ENCODE results near the gene OR10A5. TPM values are rescaled to one million over a fixed set of nuclear protein-coding genes. Genes with fewer than 3 reads are reported as not detected.
"Not testable (repeated sequence)": the region's sequence is repeated elsewhere in the genome, so short reads cannot be mapped to it uniquely, and the experiment has no call there.

The OR10A5 gene
- polyA plus RNA-seq, 3 donors, result not detected

GRCh38 chr11:6875761-6876160 lies 30.3 kb downstream of the OR10A5 start:
- DNase-seq (ENCODE audit: low read depth in 3 of 3, low spot score in 2 of 3), result no peak

DNA sequence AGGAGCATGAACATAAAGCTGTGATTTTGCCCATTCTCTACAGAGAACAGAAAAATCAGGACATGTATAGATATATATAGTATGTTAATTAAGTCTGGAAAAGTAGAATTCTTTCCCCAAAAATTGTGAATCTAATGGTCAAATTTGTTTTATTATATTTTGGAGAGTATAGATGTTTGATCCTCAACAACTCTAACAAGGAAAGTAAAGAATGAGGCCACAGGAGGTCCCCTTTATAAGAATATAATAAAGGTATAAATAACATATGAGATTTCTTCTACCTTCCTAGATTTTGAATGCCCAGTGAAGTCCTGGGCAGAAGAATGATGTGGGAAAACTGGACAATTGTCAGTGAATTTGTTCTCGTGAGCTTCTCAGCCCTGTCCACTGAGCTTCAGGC lies 30.8 kb downstream of the OR10A5 start, which contains the start of gene OR10A4:
Gene OR10A4, plus strand, starts transcription at position 301 of the 400 bp plus-strand sequence. Its CDS starts 23 bp downstream, at position 324.
- DNase-seq (ENCODE audit: low read depth in 3 of 3, low spot score in 2 of 3), result no peak

DNA sequence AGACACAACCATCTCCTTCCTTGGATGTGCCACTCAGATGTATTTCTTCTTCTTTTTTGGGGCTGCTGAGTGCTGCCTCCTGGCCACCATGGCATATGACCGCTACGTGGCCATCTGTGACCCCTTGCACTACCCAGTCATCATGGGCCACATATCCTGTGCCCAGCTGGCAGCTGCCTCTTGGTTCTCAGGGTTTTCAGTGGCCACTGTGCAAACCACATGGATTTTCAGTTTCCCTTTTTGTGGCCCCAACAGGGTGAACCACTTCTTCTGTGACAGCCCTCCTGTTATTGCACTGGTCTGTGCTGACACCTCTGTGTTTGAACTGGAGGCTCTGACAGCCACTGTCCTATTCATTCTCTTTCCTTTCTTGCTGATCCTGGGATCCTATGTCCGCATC lies 31.4 kb downstream of the OR10A5 start:
- DNase-seq (ENCODE audit: low read depth in 3 of 3, low spot score in 2 of 3), result no peak

DNA sequence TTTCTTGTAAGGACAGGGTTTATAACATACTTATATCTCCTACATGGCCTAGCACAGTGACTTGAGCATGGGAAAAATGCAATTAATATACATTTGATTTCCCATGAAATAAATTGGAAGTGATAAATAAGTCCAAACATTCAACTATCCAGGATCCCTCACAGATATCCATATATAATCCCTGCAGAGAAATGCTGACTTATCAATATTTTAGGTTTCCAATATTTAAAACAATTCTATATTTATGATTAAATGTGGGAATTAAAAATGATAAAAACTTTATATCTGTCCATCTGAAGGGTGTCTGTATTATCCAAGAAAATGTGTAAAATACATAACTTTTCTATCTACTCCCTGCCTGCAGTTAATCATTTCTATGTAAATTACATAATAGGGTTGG lies 37.3 kb downstream of the OR10A5 start:
- no peak for DNase-seq (ENCODE audit: low read depth in 3 of 3, low spot score in 2 of 3)

DNA sequence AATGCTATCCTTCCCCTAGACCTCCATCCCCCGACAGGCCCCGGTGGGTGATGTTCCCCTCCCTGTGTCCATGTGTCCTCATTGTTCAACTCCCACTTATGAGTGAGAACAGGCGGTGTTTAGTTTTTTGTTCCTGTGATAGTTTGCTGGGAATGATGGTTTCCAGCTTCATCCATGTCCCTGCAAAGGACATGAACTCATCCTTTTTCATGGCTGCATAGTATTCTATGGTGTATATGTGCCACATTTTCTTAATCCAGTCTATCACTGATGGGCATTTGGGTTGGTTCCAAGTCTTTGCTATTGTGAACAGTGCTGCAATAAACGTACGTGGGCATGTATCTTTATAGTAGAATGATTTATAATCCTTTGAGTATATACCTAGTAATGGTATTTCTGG lies 42.2 kb downstream of the OR10A5 start:
- DNase-seq (ENCODE audit: low read depth in 3 of 3, low spot score in 2 of 3), result not testable (repeated sequence)

- DNase-seq (ENCODE audit: low read depth in 3 of 3, low spot score in 2 of 3), result no peak
Observed at GRCh38 chr11:6888830-6889229, 43.3 kb downstream of the OR10A5 start.

- DNase-seq (ENCODE audit: low read depth in 3 of 3, low spot score in 2 of 3), result no peak
Observed at GRCh38 chr11:6889835-6890234, 44.4 kb downstream of the OR10A5 start.

DNA sequence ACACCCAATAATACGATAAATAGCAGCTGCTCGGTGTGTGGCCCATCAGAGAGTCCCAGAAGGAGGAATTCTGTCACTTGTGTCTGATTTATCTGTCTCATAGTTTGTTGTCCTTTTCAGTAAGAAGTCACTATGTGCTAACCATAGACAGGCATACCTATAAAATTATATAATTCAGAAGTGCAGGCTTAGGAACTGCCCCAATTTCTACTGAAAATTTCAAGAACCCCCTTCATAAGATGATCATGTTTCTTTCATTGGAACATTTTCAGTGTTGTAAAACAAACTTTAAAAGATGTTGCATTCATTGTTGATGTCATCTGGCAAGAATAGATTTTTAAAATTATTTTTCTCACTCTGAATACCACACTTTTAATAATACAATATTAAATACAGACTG lies 46.9 kb downstream of the OR10A5 start, which contains the start of gene OR2D2:
Gene OR2D2, minus strand, starts transcription at position 101 of the 400 bp plus-strand sequence. Its CDS starts 0 bp downstream, at position 101.
- no peak for DNase-seq (ENCODE audit: low read depth in 3 of 3, low spot score in 2 of 3)

DNA sequence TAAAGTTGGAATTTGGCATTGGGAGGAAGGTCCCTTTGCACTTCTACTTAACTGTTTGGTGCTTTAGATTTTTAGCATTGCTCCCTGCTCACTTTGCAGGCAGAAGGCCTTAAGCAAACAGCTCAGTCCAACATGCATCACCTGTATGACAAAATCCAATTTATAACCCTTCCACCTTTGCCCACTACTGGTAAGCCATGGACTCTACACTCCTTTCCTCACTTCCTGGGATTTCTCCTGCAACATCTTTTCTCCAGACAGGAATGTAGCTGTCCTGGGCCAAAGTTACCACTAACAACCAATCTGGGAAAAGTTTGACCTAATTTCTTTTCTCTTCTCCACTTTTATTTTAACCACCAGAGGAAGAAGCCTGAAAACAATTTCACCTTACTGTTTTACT lies 48.6 kb downstream of the OR10A5 start:
- no peak for DNase-seq (ENCODE audit: low read depth in 3 of 3, low spot score in 2 of 3)

DNA sequence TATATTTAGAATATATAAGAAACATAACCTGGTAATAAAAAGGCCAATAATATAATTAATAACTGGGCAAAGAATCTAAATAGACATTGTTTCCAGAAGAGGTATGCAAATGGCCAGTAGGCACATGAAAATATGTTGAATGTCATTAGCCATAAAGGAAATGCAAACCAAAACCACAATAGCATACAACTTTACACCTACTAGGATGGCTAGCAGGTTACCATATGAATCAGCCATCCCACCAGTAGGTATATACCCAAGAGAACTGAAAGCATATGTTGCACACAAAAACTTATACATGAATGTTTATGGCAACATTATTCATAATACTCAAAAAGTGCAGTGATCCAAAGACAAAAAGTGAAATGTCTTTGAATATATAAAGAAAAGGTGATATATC lies 49.5 kb downstream of the OR10A5 start:
- DNase-seq (ENCODE audit: low read depth in 3 of 3, low spot score in 2 of 3), result no peak

Other genes starting within 250 kb of the OR10A5 start
- 10 to 100 TPM; 21.3 to 22.6 (median 21.6) TPM for gene RRP8, start 242.1 kb upstream of the OR10A5 start, polyA plus RNA-seq (ENCODE audit: insufficient read length in 3 of 3)
- 100 to 1,000 TPM; 144 to 167 (median 159) TPM for gene ILK, start 241.9 kb upstream of the OR10A5 start, polyA plus RNA-seq (ENCODE audit: insufficient read length in 3 of 3)
- 10 to 100 TPM; 66.4 to 92.9 (median 91.4) TPM for gene TAF10, start 233.5 kb upstream of the OR10A5 start, polyA plus RNA-seq (ENCODE audit: insufficient read length in 3 of 3)
- gene TPP1, start 226.3 kb upstream of the OR10A5 start, polyA plus RNA-seq (ENCODE audit: insufficient read length in 3 of 3), result 100 to 1,000 TPM; 111 to 131 (median 118) TPM
- 10 to 100 TPM; 27.8 to 31.1 (median 30.3) TPM for gene DCHS1, start 189.9 kb upstream of the OR10A5 start, polyA plus RNA-seq (ENCODE audit: insufficient read length in 3 of 3)
- 10 to 100 TPM; 68.3 to 81.6 (median 68.3) TPM for gene MRPL17, start 162.3 kb upstream of the OR10A5 start, polyA plus RNA-seq (ENCODE audit: insufficient read length in 3 of 3)
- under 1 TPM; 0.07 to 0.14 (median 0.10) TPM for gene OR2AG2, start 73.7 kb upstream of the OR10A5 start, polyA plus RNA-seq (ENCODE audit: insufficient read length in 3 of 3)
- under 1 TPM in 1 of 3 donors, not detected in 2; 0.07 TPM for gene OR2AG1, start 62.7 kb upstream of the OR10A5 start, polyA plus RNA-seq (ENCODE audit: insufficient read length in 3 of 3)
- under 1 TPM in 1 of 3 donors, not detected in 2; 0.04 TPM for gene OR6A2, start 46.0 kb upstream of the OR10A5 start, polyA plus RNA-seq (ENCODE audit: insufficient read length in 3 of 3)
- gene OR10A2, start 17.4 kb downstream of the OR10A5 start, polyA plus RNA-seq (ENCODE audit: insufficient read length in 3 of 3), result not detected
- not detected for gene OR10A4, start 30.9 kb downstream of the OR10A5 start, polyA plus RNA-seq (ENCODE audit: insufficient read length in 3 of 3)
- not detected for gene OR2D2, start 46.8 kb downstream of the OR10A5 start, polyA plus RNA-seq (ENCODE audit: insufficient read length in 3 of 3)
- not detected for gene OR2D3, start 75.3 kb downstream of the OR10A5 start, polyA plus RNA-seq (ENCODE audit: insufficient read length in 3 of 3)
- gene ZNF215, start 80.7 kb downstream of the OR10A5 start, polyA plus RNA-seq (ENCODE audit: insufficient read length in 3 of 3), result 1 to 10 TPM; 3.5 to 3.8 (median 3.6) TPM
- gene ZNF214, start 174.7 kb downstream of the OR10A5 start, polyA plus RNA-seq (ENCODE audit: insufficient read length in 3 of 3), result 10 to 100 TPM; 11.8 to 13.9 (median 13.7) TPM
- gene NLRP14, start 174.8 kb downstream of the OR10A5 start, polyA plus RNA-seq (ENCODE audit: insufficient read length in 3 of 3), result 1 to 10 TPM in 1 of 3 donors, under 1 TPM in 2; 0.71 to 1.4 (median 0.79) TPM
- gene RBMXL2, start 243.3 kb downstream of the OR10A5 start, polyA plus RNA-seq (ENCODE audit: insufficient read length in 3 of 3), result under 1 TPM; 0.08 to 0.12 (median 0.11) TPM